ENCODE results near the gene CGREF1.

The CGREF1 gene

GRCh38 chr2:27089111-27089954 is 29.6 kb downstream of the CGREF1 start:
- no peak overlapping the region for H3K56ac ChIP-seq (ENCODE audit: low read length)
- H2BK15ac ChIP-seq (replicated peaks; ENCODE audit: low read depth) = no peak overlapping the region
- no peak overlapping the region for H3K4me3 ChIP-seq (ENCODE audit: low read length)
- no peak overlapping the region for H4K5ac ChIP-seq (ENCODE audit: low read length)
- H3K4me2 ChIP-seq (ENCODE audit: low read length) = no peak overlapping the region
- no peak overlapping the region for H3K4ac ChIP-seq (ENCODE audit: low read depth, low read length)
- H2BK5ac ChIP-seq (ENCODE audit: low read length) = no peak overlapping the region
- WGBS (ENCODE audit: extremely low coverage, insufficient coverage, low lambda C conversion rate) = no CpG with 5 or more reads among the region's 14 CpGs
- no peaks in the 10 kb centered on the region for H3K79me2 ChIP-seq (ENCODE audit: control insufficient read depth, insufficient read depth, low read length)
- no peak overlapping the region for H3K23ac ChIP-seq (ENCODE audit: low read length)
- no peak overlapping the region for H3K9ac ChIP-seq (ENCODE audit: low read length)
- no peak overlapping the region for H2AK5ac ChIP-seq (ENCODE audit: low read length)
- no peak overlapping the region for H2BK120ac ChIP-seq (ENCODE audit: low read depth, low read length)
- no peaks in the 10 kb centered on the region for H3K4me1 ChIP-seq (ENCODE audit: control insufficient read depth, low read depth, low read length)
- no peaks in the 10 kb centered on the region for H3K27me3 ChIP-seq (ENCODE audit: insufficient read depth, low read length, poor library complexity)
- DNase-seq = no peak
- H3K18ac ChIP-seq (ENCODE audit: low read length) = no peak overlapping the region
- no peaks in the 10 kb centered on the region for H3K79me1 ChIP-seq (ENCODE audit: low read length)
- H3K36me3 ChIP-seq (ENCODE audit: control insufficient read depth, insufficient read depth, low read length) = no peaks in the 10 kb centered on the region
- H4K8ac ChIP-seq (ENCODE audit: low read depth, low read length) = no peak overlapping the region
- no peak overlapping the region for H3K27ac ChIP-seq (ENCODE audit: low read depth, low read length)

- Histone ChIP-seq H2BK120ac (ENCODE audit: low read depth, low read length) (no peak overlapping the region), H3K79me1 (ENCODE audit: low read length) (no peaks in the 10 kb centered on the region), H4K8ac (ENCODE audit: low read depth, low read length) (no peak overlapping the region), H3K27ac (ENCODE audit: low read depth, low read length) (no peak overlapping the region), H3K36me3 (ENCODE audit: control insufficient read depth, insufficient read depth, low read length) (no peaks in the 10 kb centered on the region), H3K23ac (ENCODE audit: low read length) (no peak overlapping the region), H3K27me3 (ENCODE audit: insufficient read depth, low read length, poor library complexity) (no peaks in the 10 kb centered on the region), H4K5ac (ENCODE audit: low read length) (no peak overlapping the region), H3K4me2 (ENCODE audit: low read length) (no peak overlapping the region), H3K4me1 (ENCODE audit: control insufficient read depth, low read depth, low read length) (no peaks in the 10 kb centered on the region), H3K9ac (ENCODE audit: low read length) (no peak overlapping the region), H3K4ac (ENCODE audit: low read depth, low read length) (no peak overlapping the region), H3K18ac (ENCODE audit: low read length) (no peak overlapping the region), H2BK15ac (replicated peaks; ENCODE audit: low read depth) (no peak overlapping the region), H3K56ac (ENCODE audit: low read length) (no peak overlapping the region), H3K79me2 (ENCODE audit: control insufficient read depth, insufficient read depth, low read length) (no peaks in the 10 kb centered on the region), H2AK5ac (ENCODE audit: low read length) (no peak overlapping the region), H3K4me3 (ENCODE audit: low read length) (no peak overlapping the region), H2BK5ac (ENCODE audit: low read length) (no peak overlapping the region)
- DNase-seq = no peak
- no CpG with 5 or more reads among the region's 6 CpGs for WGBS (ENCODE audit: extremely low coverage, insufficient coverage, low lambda C conversion rate)
These were observed 30.3 kb downstream of the CGREF1 start for GRCh38 chr2:27088634-27089033.

GRCh38 chr2:27087823-27088410 is 31.0 kb downstream of the CGREF1 start:
- no peak overlapping the region for H2AK5ac ChIP-seq (ENCODE audit: low read length)
- H3K36me3 ChIP-seq (ENCODE audit: control insufficient read depth, insufficient read depth, low read length) = no peaks in the 10 kb centered on the region
- H3K23ac ChIP-seq (ENCODE audit: low read length) = no peak overlapping the region
- H3K56ac ChIP-seq (ENCODE audit: low read length) = no peak overlapping the region
- no peak for DNase-seq
- H4K5ac ChIP-seq (ENCODE audit: low read length) = no peak overlapping the region
- H3K18ac ChIP-seq (ENCODE audit: low read length) = no peak overlapping the region
- H3K4me1 ChIP-seq (ENCODE audit: control insufficient read depth, low read depth, low read length) = no peaks in the 10 kb centered on the region
- H2BK120ac ChIP-seq (ENCODE audit: low read depth, low read length) = no peak overlapping the region
- no peak overlapping the region for H3K4me2 ChIP-seq (ENCODE audit: low read length)
- no peak overlapping the region for H2BK5ac ChIP-seq (ENCODE audit: low read length)
- no peaks in the 10 kb centered on the region for H3K79me2 ChIP-seq (ENCODE audit: control insufficient read depth, insufficient read depth, low read length)
- no peak overlapping the region for H3K9ac ChIP-seq (ENCODE audit: low read length)
- H2BK15ac ChIP-seq (replicated peaks; ENCODE audit: low read depth) = no peak overlapping the region
- H3K4me3 ChIP-seq (ENCODE audit: low read length) = no peak overlapping the region
- no peaks in the 10 kb centered on the region for H3K27me3 ChIP-seq (ENCODE audit: insufficient read depth, low read length, poor library complexity)
- WGBS (ENCODE audit: extremely low coverage, insufficient coverage, low lambda C conversion rate) = no CpG with 5 or more reads among the region's 5 CpGs
- H4K8ac ChIP-seq (ENCODE audit: low read depth, low read length) = no peak overlapping the region
- no peak overlapping the region for H3K4ac ChIP-seq (ENCODE audit: low read depth, low read length)
- no peaks in the 10 kb centered on the region for H3K79me1 ChIP-seq (ENCODE audit: low read length)
- no peak overlapping the region for H3K27ac ChIP-seq (ENCODE audit: low read depth, low read length)

GRCh38 chr2:27086724-27087593 is 32.0 kb downstream of the CGREF1 start, which contains the start of gene KHK:
KHK (plus strand) TSS chr2:27086772; CDS start chr2:27087260, 488 bp downstream.
- Histone ChIP-seq H3K27me3 (ENCODE audit: insufficient read depth, low read length, poor library complexity) (no peaks in the 10 kb centered on the region), H2BK15ac (replicated peaks; ENCODE audit: low read depth) (no peak within 1 kb of the TSS), H3K9ac (ENCODE audit: low read length) (peak within 1 kb of the TSS; percentile 92), H3K36me3 (ENCODE audit: control insufficient read depth, insufficient read depth, low read length) (no peaks in the 10 kb centered on the region), H4K5ac (ENCODE audit: low read length) (no peak within 1 kb of the TSS), H2BK120ac (ENCODE audit: low read depth, low read length) (no peak within 1 kb of the TSS), H3K4me3 (ENCODE audit: low read length) (peak within 1 kb of the TSS; percentile 38), H4K8ac (ENCODE audit: low read depth, low read length) (peak within 1 kb of the TSS; percentile 59), H3K4me2 (ENCODE audit: low read length) (peak within 1 kb of the TSS; percentile 87), H2BK5ac (ENCODE audit: low read length) (no peak within 1 kb of the TSS), H3K27ac (ENCODE audit: low read depth, low read length) (no peak within 1 kb of the TSS), H3K79me2 (ENCODE audit: control insufficient read depth, insufficient read depth, low read length) (no peaks in the 10 kb centered on the region), H2AK5ac (ENCODE audit: low read length) (no peak within 1 kb of the TSS), H3K56ac (ENCODE audit: low read length) (peak within 1 kb of the TSS; percentile 77), H3K4me1 (ENCODE audit: control insufficient read depth, low read depth, low read length) (no peaks in the 10 kb centered on the region), H3K23ac (ENCODE audit: low read length) (peak within 1 kb of the TSS; percentile 1), H3K18ac (ENCODE audit: low read length) (peak within 1 kb of the TSS; percentile 35), H3K4ac (ENCODE audit: low read depth, low read length) (no peak within 1 kb of the TSS), H3K79me1 (ENCODE audit: low read length) (no peaks in the 10 kb centered on the region)
- no CpG with 5 or more reads among the region's 54 CpGs for WGBS (ENCODE audit: extremely low coverage, insufficient coverage, low lambda C conversion rate)
- no peak for DNase-seq

- Histone ChIP-seq H4K5ac (ENCODE audit: low read length) (no peak overlapping the region), H2BK15ac (replicated peaks; ENCODE audit: low read depth) (no peak overlapping the region), H2BK5ac (ENCODE audit: low read length) (no peak overlapping the region), H3K23ac (ENCODE audit: low read length) (peak overlapping the region; percentile 1), H3K36me3 (ENCODE audit: control insufficient read depth, insufficient read depth, low read length) (no peaks in the 10 kb centered on the region), H3K9ac (ENCODE audit: low read length) (peak overlapping the region; percentile 92), H2BK120ac (ENCODE audit: low read depth, low read length) (no peak overlapping the region), H2AK5ac (ENCODE audit: low read length) (no peak overlapping the region), H3K27ac (ENCODE audit: low read depth, low read length) (no peak overlapping the region), H4K8ac (ENCODE audit: low read depth, low read length) (peak overlapping the region; percentile 59), H3K4me1 (ENCODE audit: control insufficient read depth, low read depth, low read length) (peaks cover 2% of the 10 kb centered on the region), H3K56ac (ENCODE audit: low read length) (peak overlapping the region; percentile 77), H3K27me3 (ENCODE audit: insufficient read depth, low read length, poor library complexity) (no peaks in the 10 kb centered on the region), H3K79me2 (ENCODE audit: control insufficient read depth, insufficient read depth, low read length) (no peaks in the 10 kb centered on the region), H3K4me2 (ENCODE audit: low read length) (peak overlapping the region; percentile 87), H3K79me1 (ENCODE audit: low read length) (no peaks in the 10 kb centered on the region), H3K4ac (ENCODE audit: low read depth, low read length) (no peak overlapping the region), H3K18ac (ENCODE audit: low read length) (peak overlapping the region; percentile 35), H3K4me3 (ENCODE audit: low read length) (peak overlapping the region; percentile 38)
- WGBS (ENCODE audit: extremely low coverage, insufficient coverage, low lambda C conversion rate) = no CpG with 5 or more reads among the region's 81 CpGs
- DNase-seq = peak; percentile 94
These were observed 32.7 kb downstream of the CGREF1 start for GRCh38 chr2:27086090-27086723.
